ENCODE results near the gene CTNNA2.

The CTNNA2 gene

GRCh38 chr2:79984476-79984875 is 471.6 kb downstream of the CTNNA2 start:
- no peak for DNase-seq (ENCODE audit: low read depth)

GRCh38 chr2:79985145-79985544 is 472.3 kb downstream of the CTNNA2 start:
- no peak for DNase-seq (ENCODE audit: low read depth)

GRCh38 chr2:79985571-79985970 is 472.7 kb downstream of the CTNNA2 start:
- no peak for DNase-seq (ENCODE audit: low read depth)

GRCh38 chr2:79993144-79993543 is 480.3 kb downstream of the CTNNA2 start:
- no peak for DNase-seq (ENCODE audit: low read depth)

- no peak for DNase-seq (ENCODE audit: low read depth)
Measured at GRCh38 chr2:79994161-79994560, 481.3 kb downstream of the CTNNA2 start.

GRCh38 chr2:79994965-79995364 is 482.1 kb downstream of the CTNNA2 start:
- DNase-seq (ENCODE audit: low read depth): no peak

- no peak for DNase-seq (ENCODE audit: low read depth)
Measured at GRCh38 chr2:79996709-79997108, 483.9 kb downstream of the CTNNA2 start.

- no peak for DNase-seq (ENCODE audit: low read depth)
Measured at GRCh38 chr2:80001701-80002101, 488.9 kb downstream of the CTNNA2 start.

GRCh38 chr2:80002112-80002511 is 489.3 kb downstream of the CTNNA2 start:
- no peak for DNase-seq (ENCODE audit: low read depth)

- DNase-seq (ENCODE audit: low read depth): no peak
Measured at GRCh38 chr2:80002568-80003157, 489.8 kb downstream of the CTNNA2 start.

GRCh38 chr2:80007777-80008503 is 495.1 kb downstream of the CTNNA2 start:
- DNase-seq (ENCODE audit: low read depth): no peak

GRCh38 chr2:80008596-80008995 is 495.7 kb downstream of the CTNNA2 start:
- DNase-seq (ENCODE audit: low read depth): no peak

- no peak for DNase-seq (ENCODE audit: low read depth)
Measured at GRCh38 chr2:80009211-80009610, 496.4 kb downstream of the CTNNA2 start.

- no peak for DNase-seq (ENCODE audit: low read depth)
Measured at GRCh38 chr2:80012061-80012460, 499.2 kb downstream of the CTNNA2 start.

- no peak for DNase-seq (ENCODE audit: low read depth)
Measured at GRCh38 chr2:80014637-80015036, 501.8 kb downstream of the CTNNA2 start.

- DNase-seq (ENCODE audit: low read depth): no peak
Measured at GRCh38 chr2:80016171-80016570, 503.3 kb downstream of the CTNNA2 start.

- no peak for DNase-seq (ENCODE audit: low read depth)
Measured at GRCh38 chr2:80019571-80020460, 507.0 kb downstream of the CTNNA2 start.

GRCh38 chr2:80022018-80022417 is 509.2 kb downstream of the CTNNA2 start:
- DNase-seq (ENCODE audit: low read depth): no peak

GRCh38 chr2:80026040-80026729 is 513.3 kb downstream of the CTNNA2 start:
- DNase-seq (ENCODE audit: low read depth): no peak

GRCh38 chr2:80028051-80028450 is 515.2 kb downstream of the CTNNA2 start:
- no peak for DNase-seq (ENCODE audit: low read depth)

GRCh38 chr2:80028584-80028983 is 515.7 kb downstream of the CTNNA2 start:
- no peak for DNase-seq (ENCODE audit: low read depth)

GRCh38 chr2:80030135-80030534 is 517.3 kb downstream of the CTNNA2 start:
- DNase-seq (ENCODE audit: low read depth): no peak

All from T-helper 22 cell (primary cell).